K562 (cell line): ENCODE measurements around the gene RBM20. TPM values are rescaled to one million over a fixed set of nuclear protein-coding genes. Genes with fewer than 3 reads are reported as not detected.
A peak's percentile ranks its signal among the peaks of the same experiment; 100 is the strongest.

Source experiments
- ATAC-seq: fragments of 200-7000 bp; cut with Tn5 transposase; 3 replicates; pipeline ENCODE4 v1.9.1; 2020; ENCODE audit warnings: moderate library complexity
- BruUV-seq: library from RNA; stranded (reverse); fragments of 400-500 nt; replicated peaks from 2 replicates; lab custom pipeline; 2021; lab: Mats Ljungman, UMichigan
- CTCF ChIA-PET: fragments of 300-600 bp; formaldehyde crosslinking; extraction: SDS; loops from one replicate; lab custom pipeline; 2021; ENCODE audit warnings: low intra/inter-chr PET ratio; lab: Yijun Ruan, JAX
- POLR2A ChIA-PET: fragments of 300-600, 350-650 bp; sonication (Branson Sonifier 250); formaldehyde crosslinking; extraction: SDS; loops from one replicate; lab custom pipeline; 2021; ENCODE audit warnings: antibody characterized with exemption, inconsistent platforms; lab: Yijun Ruan, JAX
- DNase-seq, 4 experiments: peaks; one replicate each; pipeline versions ENCODE4 v3.0.0 to v3.0.0-alpha.2; 2011 to 2018; ENCODE audit warnings: low spot score in 3 of 4, mixed read lengths in 3 of 4; ENCODE audit errors: extremely low read depth in 1 of 4
- FAIRE-seq: peaks from 2 replicates; lab custom pipeline; 2011; peaks lifted over from hg19 to GRCh38; lab: Jason Lieb, UNC
- H2AFZ ChIP-seq: 2 replicates; pipeline ENCODE4 v1.6.0; 2011; ENCODE audit warnings: low read depth, low read length, control low read depth, inconsistent platforms
- H3K27ac ChIP-seq: fragments of 200-600 bp; 3 replicates; pipeline ENCODE4 v1.8.0; 2011; ENCODE audit warnings: low read depth, mild to moderate bottlenecking, control low read depth, inconsistent platforms, low read length, moderate library complexity, mixed read lengths; ENCODE audit errors: extremely low read depth
- H3K27me3 ChIP-seq, 2 experiments: fragments of 300-600 bp in 1 of 2; 2 replicates in 1 of 2; 3 replicates in 1 of 2; pipeline versions ENCODE4 v1.6.0 to v1.8.0; 2011; ENCODE audit warnings: inconsistent platforms in 2 of 2, low read length in 2 of 2, mild to moderate bottlenecking in 1 of 2, mixed read lengths in 1 of 2, moderate library complexity in 1 of 2; ENCODE audit not compliant: control insufficient read depth in 2 of 2, insufficient read depth in 2 of 2
- H3K36me3 ChIP-seq: fragments of 300-600 bp; 3 replicates; pipeline ENCODE4 v1.8.0; 2011; ENCODE audit warnings: mild to moderate bottlenecking, low read length, inconsistent platforms; ENCODE audit not compliant: control insufficient read depth, insufficient read depth
- H3K4me1 ChIP-seq, 2 experiments: fragments of 200-600 bp in 1 of 2; replicated peaks in 1 of 2; 2 replicates in 1 of 2; 3 replicates in 1 of 2; pipeline versions ENCODE4 v1.5.1 to v1.8.0; 2011; ENCODE audit warnings: inconsistent platforms in 2 of 2, low read length in 2 of 2, mild to moderate bottlenecking in 1 of 2, mixed read lengths in 1 of 2, moderate library complexity in 1 of 2; ENCODE audit not compliant: control insufficient read depth in 2 of 2, insufficient read depth in 2 of 2
- H3K4me2 ChIP-seq: 2 replicates; pipeline ENCODE4 v1.6.1; 2011; ENCODE audit warnings: low read length, control low read depth, inconsistent platforms, mixed read lengths; ENCODE audit not compliant: insufficient read depth
- H3K4me3 ChIP-seq: fragments of 200-600 bp; sonication (generic), shearing (Covaris generic); 2 replicates; pipeline ENCODE4 v1.5.1; 2016; ENCODE audit warnings: control low read depth, inconsistent platforms
- H3K79me2 ChIP-seq: fragments of 200-600 bp; 3 replicates; pipeline ENCODE4 v1.8.0; 2011; ENCODE audit warnings: low read length, inconsistent platforms; ENCODE audit not compliant: control insufficient read depth, insufficient read depth
- H3K9ac ChIP-seq, 2 experiments: 2 replicates each; pipeline versions ENCODE4 v1.6.0 to v1.6.1; 2011; ENCODE audit warnings: low read depth in 2 of 2, low read length in 2 of 2, control low read depth in 1 of 2, inconsistent platforms in 1 of 2, mild to moderate bottlenecking in 1 of 2, mixed read lengths in 1 of 2; ENCODE audit not compliant: insufficient read depth in 1 of 2
- H3K9me1 ChIP-seq: one replicate; pipeline ENCODE4 v1.6.0; 2011; ENCODE audit warnings: inconsistent platforms, mild to moderate bottlenecking, low read length, moderate library complexity; ENCODE audit not compliant: control insufficient read depth, insufficient read depth
- H3K9me3 ChIP-seq: replicated peaks from 2 replicates; pipeline ENCODE4 v1.5.1; 2011; ENCODE audit warnings: low read depth, low read length, inconsistent platforms; ENCODE audit not compliant: control insufficient read depth, insufficient read depth
- H4K20me1 ChIP-seq: replicated peaks from 2 replicates; pipeline ENCODE4 v1.6.1; 2011; ENCODE audit warnings: low read length, inconsistent platforms, mixed read lengths; ENCODE audit not compliant: control insufficient read depth, insufficient read depth
- BRD4 ChIP-seq: fragments of 200-600 bp; sonication (generic); IDR thresholded peaks from 2 replicates; pipeline ENCODE4 v1.6.1; 2017; ENCODE audit warnings: inconsistent platforms
- ERF ChIP-seq: fragments of 450-650 bp; formaldehyde crosslinking; IDR thresholded peaks from 2 replicates; pipeline ENCODE4 v1.4.0; 2020; ENCODE audit warnings: mild to moderate bottlenecking, mixed read lengths
- GABPA ChIP-seq: fragments of 200-800 bp; sonication (Bioruptor generic); conservative IDR thresholded peaks from 2 replicates; pipeline ENCODE4 v1.6.1; 2016; ENCODE audit warnings: low read depth, missing genetic modification characterization, missing compliant biosample characterization
- HCFC1 ChIP-seq: IDR thresholded peaks from 2 replicates; pipeline ENCODE4 v1.6.1; 2012; ENCODE audit warnings: low read depth, low read length, improper control_type of control experiment
- HDGF ChIP-seq: fragments of 450-650 bp; IDR thresholded peaks from 2 replicates; pipeline ENCODE4 v1.6.1; 2016
- IRF9 ChIP-seq: fragments of 450-650 bp; IDR thresholded peaks from 2 replicates; pipeline ENCODE4 v1.6.1; 2016; ENCODE audit warnings: missing biosample characterization, missing genetic modification characterization
- JUNB ChIP-seq: fragments of 450-650 bp; formaldehyde crosslinking; conservative IDR thresholded peaks from 2 replicates; pipeline ENCODE4 v1.4.0; 2020; ENCODE audit warnings: mild to moderate bottlenecking
- KLF10 ChIP-seq: fragments of 250-450 bp; sonication (Bioruptor Pico); IDR thresholded peaks from 2 replicates; pipeline ENCODE4 v1.6.1; 2021; ENCODE audit warnings: matching md5 sums
- NFE2L1 ChIP-seq: fragments of 450-650 bp; IDR thresholded peaks from 2 replicates; pipeline ENCODE4 v1.6.1; 2016; ENCODE audit warnings: missing genetic modification characterization, low read depth, mild to moderate bottlenecking, missing compliant biosample characterization, moderate library complexity, borderline replicate concordance
- SIRT6 ChIP-seq: IDR thresholded peaks from one replicate; pipeline ENCODE4 v1.6.1; 2012; ENCODE audit warnings: low read depth, mild to moderate bottlenecking, control low read depth, inconsistent platforms, low read length, moderate library complexity
- STAG1 ChIP-seq: sonication (generic); formaldehyde crosslinking; IDR thresholded peaks from 2 replicates; pipeline ENCODE4 v1.5.0; 2020; ENCODE audit warnings: missing genetic modification reagents, borderline replicate concordance
- ZNF311 ChIP-seq: fragments of 250-450 bp; sonication (Bioruptor Pico); IDR thresholded peaks from 2 replicates; pipeline ENCODE4 v1.4.0; 2020; ENCODE audit warnings: mild to moderate bottlenecking, moderate library complexity
- ZNF79 ChIP-seq: fragments of 250-450 bp; sonication (Bioruptor Pico); IDR thresholded peaks from 2 replicates; pipeline ENCODE4 v1.4.0; 2020; ENCODE audit warnings: low read depth, mild to moderate bottlenecking, moderate library complexity
- WGBS: fragments of 100-300 bp; shearing (Covaris generic); methylation state at CpG from one replicate; pipeline ENCODE4 v1.1.6; 2016; ENCODE audit warnings: low coverage, mixed read lengths; ENCODE audit not compliant: insufficient coverage; ENCODE audit errors: missing lambda C conversion rate; 5-methylcytosine and 5-hydroxymethylcytosine counted together
- in situ Hi-C: fragments of 300-500 bp; cut with MboI; formaldehyde crosslinking; loops from 4 replicates; pipeline ENCODE4 v1.15.0; 2018; ENCODE audit warnings: inconsistent platforms, mixed read lengths
- intact Hi-C: fragments of 100-400 bp; cut with micrococcal nuclease; formaldehyde crosslinking; loops from 2 replicates; pipeline ENCODE4 v1.14.2; 2022
- polyA plus RNA-seq, 8 experiments: library from polyadenylated mRNA; depleted of rRNA in 4 of 8; stranded (reverse) in 5 of 8; unstranded in 3 of 8; fragments of >200 nt; fragmentation: Nextera tagmentation in 2 of 8; fragmentation: Illumina TruSeq in 1 of 8; extraction: Ambion mirVana in 2 of 8; extraction: Trizol in 1 of 8; gene quantifications; 2 replicates each; pipeline versions ENCODE4 v1.2.1 to v1.2.3, GENCODE V29; 2011 to 2014; ENCODE audit warnings: inconsistent platforms in 1 of 8, missing spikeins in 1 of 8
- total RNA-seq, 7 experiments: library from RNA; depleted of rRNA in 6 of 7; stranded (reverse); fragments of >200 nt in 6 of 7; fragmentation: Illumina TruSeq in 2 of 7; extraction: Trizol in 2 of 7; gene quantifications; 2 replicates each; pipeline versions ENCODE4 v1.2.1 to v1.2.3, GENCODE V29; 2011 to 2021; ENCODE audit warnings: low replicate concordance in 1 of 7

Gene RBM20
- total and polyA plus RNA-seq, 9 of the 15 experiments (the other 6 are each of a cell fraction or from before 2014, with no cell fraction given): 0.63 to 5.7 (median 3.2) TPM

- Histone ChIP-seq H3K36me3 (no peaks in the 10 kb centered on the region), H3K9me3 (no peaks in the 10 kb centered on the region), H4K20me1 (no peaks in the 10 kb centered on the region), H3K27me3 (no peaks in the 10 kb centered on the region), H2AFZ (peak overlapping the region; percentile 55; the same call in 1 of the 2 replicates), H3K27ac (no peak overlapping the region), H3K4me3 (no peak overlapping the region), H3K9ac (no peak overlapping the region), H3K9me1 (no peaks in the 10 kb centered on the region)
- DNase-seq: no peak
- no peak for FAIRE-seq
- intact Hi-C loops: no loop called here
- in situ Hi-C loops: no loop called here
- CTCF ChIA-PET: no interaction called here
- POLR2A ChIA-PET: no interaction called here
- no peak for TF ChIP-seq IRF9
- TF ChIP-seq HDGF: no peak
- TF ChIP-seq STAG1 (CRISPR knock-in tag): no peak
- TF ChIP-seq BRD4: no peak
- TF ChIP-seq ZNF79 (CRISPR knock-in tag): no peak
- TF ChIP-seq GABPA (tag): no peak
- TF ChIP-seq ERF: no peak
- no peak for TF ChIP-seq ZNF311 (CRISPR knock-in tag)
- TF ChIP-seq JUNB (CRISPR knock-in tag): no peak
- no peak for TF ChIP-seq NFE2L1 (tag)
- no peak for TF ChIP-seq HCFC1
- no peak for TF ChIP-seq SIRT6
- TF ChIP-seq KLF10 (CRISPR knock-in tag): no peak
- TF ChIP-seq, all 486 proteins: peak for 0
- H3K79me2 ChIP-seq: no peaks in the 10 kb centered on the region
- no peak overlapping the region for H3K4me2 ChIP-seq
- peak; percentile 47; the same call in 2 of the 3 replicates for ATAC-seq
- WGBS: 61% methylated on average over 5 of the region's 5 CpGs
- H3K4me1 ChIP-seq: no peaks in the 10 kb centered on the region; a peak in 2 of 5 replicates
- no TSS peak for BruUV-seq
These were observed 17.9 kb upstream of the RBM20 start for GRCh38 chr10:110625951-110626855.
